Endometrial microvascular endothelial cells (primary cell): ENCODE results near the gene FUT1. TPM values are rescaled to one million over a fixed set of nuclear protein-coding genes. Genes with fewer than 3 reads are reported as not detected.
"Not testable (repeated sequence)": the region's sequence is repeated elsewhere in the genome, so short reads cannot be mapped to it uniquely, and the experiment has no call there.

Source experiments
- in situ Hi-C: cut with HindIII; loops from 2 replicates; pipeline ENCODE4 v1.10.0; 2017; ENCODE audit warnings: low sequenced_read_pairs, low pct_unique_long_range_greater_than_20kb; ENCODE audit errors: inconsistent ontology term
- total RNA-seq: library from RNA; depleted of rRNA; stranded (reverse); fragments of >200 nt; gene quantifications from one replicate; pipeline ENCODE4 v1.2.3, GENCODE V29; 2015; ENCODE audit errors: inconsistent ontology term

Gene FUT1
- total RNA-seq, 1 donor from 2014 or later, result 4.9 TPM

DNA sequence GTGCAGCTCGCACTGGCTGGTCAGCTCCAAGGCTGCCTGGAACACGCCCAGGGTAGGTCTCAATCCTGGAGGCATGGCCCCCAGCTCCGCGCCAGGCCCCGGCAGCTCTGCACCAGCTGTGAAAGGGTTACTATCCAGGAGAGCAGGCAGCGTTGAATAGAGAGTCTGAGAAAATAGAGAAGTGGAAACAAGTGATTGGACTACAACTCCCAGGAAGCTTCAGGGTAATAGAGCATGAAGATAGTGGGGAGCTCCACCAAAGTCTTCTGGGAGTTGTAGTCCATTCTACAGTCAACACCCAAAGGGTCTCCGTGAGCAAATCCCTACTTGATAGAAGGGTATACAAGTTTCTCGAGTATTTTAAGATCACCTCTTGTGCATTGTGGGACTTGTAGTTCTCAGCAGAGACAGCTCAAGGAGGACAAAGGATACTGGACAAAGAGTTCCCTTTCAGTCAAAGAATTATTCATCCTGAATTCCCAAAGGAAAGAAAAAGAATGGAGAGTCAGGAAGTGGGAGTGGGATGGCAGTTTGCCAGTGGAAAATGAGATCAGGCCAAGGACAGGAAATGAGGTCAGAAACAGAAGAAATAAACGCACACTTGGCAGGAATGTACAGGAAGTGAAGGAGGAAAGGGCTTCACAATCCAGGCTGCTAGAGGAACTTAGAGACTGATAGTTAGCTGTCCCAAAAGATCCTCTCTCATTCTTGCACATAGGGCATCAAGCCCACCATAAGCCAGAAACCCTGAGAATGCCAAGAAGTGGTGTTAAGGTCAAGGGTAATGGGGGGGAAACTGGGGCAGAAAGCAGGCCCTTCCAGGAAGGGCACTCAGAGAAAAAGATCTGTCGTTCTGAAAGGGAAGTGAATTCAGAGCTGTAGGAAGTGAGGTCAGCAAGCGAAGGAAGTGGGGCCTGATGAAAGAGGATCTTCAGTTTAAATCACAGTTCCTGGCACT, 27.4 kb downstream of the FUT1 start:
- in situ Hi-C loops, result no loop called here

- in situ Hi-C loops, result no loop called here
Measured at GRCh38 chr19:48722196-48722708, 30.2 kb downstream of the FUT1 start.

DNA sequence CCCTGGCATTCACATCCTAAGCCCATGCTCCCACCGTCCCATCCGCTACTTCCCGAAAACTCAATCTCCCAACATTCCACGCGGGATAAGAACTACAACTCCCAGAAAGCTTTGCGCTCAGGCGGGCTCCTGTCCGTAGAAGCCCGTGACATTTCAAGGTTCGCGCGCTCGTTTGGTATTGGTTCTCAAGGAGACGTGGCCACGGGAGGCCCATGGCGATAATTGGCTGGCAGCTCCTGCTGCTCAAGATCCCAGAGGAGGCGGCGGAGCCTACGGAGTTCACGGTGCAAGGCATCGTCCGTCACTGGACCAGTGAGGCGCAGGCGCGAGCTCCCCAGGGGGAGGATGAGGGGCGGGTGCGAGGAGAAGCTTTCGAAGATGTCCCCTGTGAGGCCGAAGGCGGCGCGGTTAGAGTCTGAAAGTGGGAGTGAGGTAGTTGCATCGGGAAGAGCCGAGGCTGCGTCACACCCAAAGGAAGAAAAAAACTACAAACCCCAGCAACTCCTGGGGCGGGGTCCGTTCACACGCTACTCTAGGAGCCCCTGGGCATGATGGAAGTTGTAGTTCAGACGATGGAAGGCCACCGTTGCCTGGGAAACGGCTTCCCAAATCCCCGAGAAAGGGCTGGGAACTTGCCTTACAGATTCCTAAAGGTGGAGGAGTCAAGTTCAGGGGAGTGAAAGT, 31.7 kb downstream of the FUT1 start:
- in situ Hi-C loops, result no loop called here

GRCh38 chr19:48720251-48720612, 32.2 kb downstream of the FUT1 start:
- in situ Hi-C loops, result no loop called here

DNA sequence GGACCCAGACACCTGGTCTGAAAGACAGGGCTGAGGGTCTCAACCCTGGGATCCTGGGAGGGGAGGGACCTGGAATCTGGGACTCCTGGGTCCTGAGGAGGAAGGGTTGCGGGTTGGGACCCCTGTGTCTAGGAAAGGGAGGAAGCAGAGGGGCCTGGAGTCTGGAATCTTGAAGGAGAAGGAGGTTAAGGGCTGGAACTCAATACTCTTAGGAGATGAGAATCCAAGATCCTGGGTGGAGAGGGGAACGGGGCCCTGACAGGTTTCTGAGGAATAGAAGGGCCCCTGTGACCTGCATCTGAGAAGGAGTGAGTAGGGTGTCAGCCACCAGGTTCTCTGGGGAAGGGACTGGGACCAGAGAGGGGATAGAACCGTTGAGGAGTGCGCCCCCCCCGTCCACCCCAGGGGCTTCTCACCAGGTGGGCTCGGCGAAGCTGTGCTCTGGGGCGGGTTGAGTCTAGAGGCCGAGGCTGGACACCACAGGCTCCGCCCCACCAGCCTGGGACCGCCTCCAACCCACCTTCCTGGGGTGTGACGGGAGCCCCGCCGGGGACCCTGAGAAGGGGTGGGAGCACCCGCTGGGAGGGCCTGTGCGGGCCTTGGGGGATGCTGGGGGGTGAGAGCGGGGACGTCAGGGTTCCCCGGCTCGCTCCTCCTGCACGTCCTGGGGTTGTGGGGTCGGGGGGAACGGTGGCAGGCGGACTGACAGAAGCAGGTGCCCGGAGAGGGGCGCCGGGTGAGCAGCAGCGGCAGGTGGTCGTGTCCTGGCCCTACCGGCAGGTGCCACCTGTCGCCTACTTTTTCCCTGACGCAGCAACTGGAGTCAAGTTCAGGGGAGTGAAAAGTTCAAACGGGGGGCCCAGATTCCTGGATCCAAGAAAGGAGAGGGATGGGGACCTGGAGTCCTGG, 32.9 kb downstream of the FUT1 start, which contains the start of gene MAMSTR:
Gene MAMSTR, minus strand, starts transcription at position 463 of the 909 bp plus-strand sequence. CDS start 694 bp downstream, outside the sequence.
- in situ Hi-C loops, result no loop called here

DNA sequence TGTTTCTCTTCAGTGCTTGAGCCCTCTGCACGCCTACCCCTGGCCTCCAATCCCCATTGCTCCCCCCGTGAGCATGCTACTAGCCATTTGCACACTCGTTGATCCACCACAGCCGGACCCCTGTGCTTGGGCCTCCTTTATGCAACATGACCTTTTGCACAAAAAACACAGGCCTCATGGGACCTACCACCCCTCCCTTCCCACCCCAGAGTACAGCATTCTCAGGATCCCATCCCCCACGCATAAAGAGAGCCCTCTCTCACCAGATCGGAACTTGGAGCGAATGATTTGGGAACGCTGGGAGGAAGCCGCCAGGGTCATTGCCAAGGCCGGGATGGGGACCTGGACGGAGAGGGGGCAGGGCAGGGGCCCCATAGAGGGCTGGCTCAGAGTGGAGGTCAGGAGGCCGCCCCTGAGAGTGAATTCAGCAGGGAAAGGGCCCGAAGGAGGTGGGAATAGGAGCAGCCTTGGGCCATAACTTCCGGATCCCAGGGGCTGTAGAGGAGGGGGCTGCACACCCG, 33.7 kb downstream of the FUT1 start:
- in situ Hi-C loops, result no loop called here

- in situ Hi-C loops, result not testable (repeated sequence)
Measured at GRCh38 chr19:48718106-48718505, 34.3 kb downstream of the FUT1 start.

GRCh38 chr19:48716562-48717291, 35.7 kb downstream of the FUT1 start:
- in situ Hi-C loops, result no loop called here

DNA sequence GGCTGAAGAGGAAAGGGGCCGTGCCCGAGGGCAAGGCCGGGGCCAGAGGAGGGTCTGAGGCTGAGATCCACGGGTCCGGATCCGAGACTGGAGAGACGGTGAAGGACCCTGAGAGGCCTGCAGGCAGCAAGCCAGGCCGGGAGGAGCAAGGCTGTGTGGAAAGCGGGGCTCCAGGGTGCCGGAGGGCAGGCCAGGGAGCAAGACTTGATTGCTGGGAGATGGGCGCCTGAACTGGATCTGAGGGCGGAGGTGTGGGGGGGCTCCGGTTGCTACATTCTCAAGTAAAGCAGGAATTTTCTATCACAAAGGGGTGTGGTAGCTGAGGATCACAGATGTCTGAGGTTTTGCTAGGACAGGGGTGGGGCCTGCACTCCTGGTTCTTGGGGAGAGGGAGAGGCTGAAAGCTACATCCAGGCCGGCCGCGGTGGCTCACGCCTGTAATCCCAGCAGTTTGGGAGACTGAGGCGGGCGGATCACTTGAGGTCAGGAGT, 36.7 kb downstream of the FUT1 start:
- in situ Hi-C loops, result no loop called here

DNA sequence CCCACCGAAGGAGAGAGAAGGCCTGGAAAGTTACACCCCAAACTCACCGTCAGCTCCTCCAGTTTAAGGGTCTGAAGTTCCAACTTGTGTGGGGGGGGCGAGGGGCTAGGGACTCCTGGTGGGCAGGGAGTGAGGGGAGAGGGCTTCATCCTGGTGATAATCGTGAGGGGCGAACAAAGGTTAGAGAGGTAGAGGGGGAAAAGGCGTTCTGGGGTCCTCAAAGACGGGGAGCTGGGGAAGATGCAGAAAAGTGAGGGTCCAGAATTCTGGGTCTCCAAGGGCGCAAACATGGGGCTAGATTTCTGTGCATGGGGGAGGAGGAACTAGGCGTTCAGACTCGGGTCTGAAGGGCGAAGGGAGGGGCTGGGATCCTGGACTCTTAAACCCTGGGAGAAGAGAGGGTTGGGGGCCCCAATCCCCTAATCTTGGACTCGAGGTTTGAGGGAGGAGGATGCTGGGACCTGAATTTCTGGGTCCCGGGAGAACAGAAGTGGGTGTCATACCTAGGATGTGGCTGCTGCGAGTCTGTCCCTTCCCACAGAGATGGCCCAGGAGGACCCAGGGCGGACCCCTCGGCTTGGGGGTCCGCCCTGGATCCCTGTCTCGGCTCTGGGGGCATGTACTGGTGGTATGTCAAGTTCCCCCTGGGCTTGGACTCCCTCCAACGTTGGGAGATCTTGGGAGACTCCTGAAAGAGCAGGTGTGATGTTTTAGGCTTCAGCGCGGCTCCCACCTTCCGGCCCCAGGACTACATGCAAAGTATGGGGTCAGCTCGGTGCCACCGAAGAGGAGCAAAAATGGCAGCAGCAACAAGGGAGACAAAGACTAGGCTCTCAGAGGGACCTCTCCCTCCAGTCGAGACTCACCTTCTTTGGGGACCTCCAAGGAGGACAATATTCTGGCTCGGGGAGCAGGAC, 37.4 kb downstream of the FUT1 start:
- in situ Hi-C loops, result no loop called here

DNA sequence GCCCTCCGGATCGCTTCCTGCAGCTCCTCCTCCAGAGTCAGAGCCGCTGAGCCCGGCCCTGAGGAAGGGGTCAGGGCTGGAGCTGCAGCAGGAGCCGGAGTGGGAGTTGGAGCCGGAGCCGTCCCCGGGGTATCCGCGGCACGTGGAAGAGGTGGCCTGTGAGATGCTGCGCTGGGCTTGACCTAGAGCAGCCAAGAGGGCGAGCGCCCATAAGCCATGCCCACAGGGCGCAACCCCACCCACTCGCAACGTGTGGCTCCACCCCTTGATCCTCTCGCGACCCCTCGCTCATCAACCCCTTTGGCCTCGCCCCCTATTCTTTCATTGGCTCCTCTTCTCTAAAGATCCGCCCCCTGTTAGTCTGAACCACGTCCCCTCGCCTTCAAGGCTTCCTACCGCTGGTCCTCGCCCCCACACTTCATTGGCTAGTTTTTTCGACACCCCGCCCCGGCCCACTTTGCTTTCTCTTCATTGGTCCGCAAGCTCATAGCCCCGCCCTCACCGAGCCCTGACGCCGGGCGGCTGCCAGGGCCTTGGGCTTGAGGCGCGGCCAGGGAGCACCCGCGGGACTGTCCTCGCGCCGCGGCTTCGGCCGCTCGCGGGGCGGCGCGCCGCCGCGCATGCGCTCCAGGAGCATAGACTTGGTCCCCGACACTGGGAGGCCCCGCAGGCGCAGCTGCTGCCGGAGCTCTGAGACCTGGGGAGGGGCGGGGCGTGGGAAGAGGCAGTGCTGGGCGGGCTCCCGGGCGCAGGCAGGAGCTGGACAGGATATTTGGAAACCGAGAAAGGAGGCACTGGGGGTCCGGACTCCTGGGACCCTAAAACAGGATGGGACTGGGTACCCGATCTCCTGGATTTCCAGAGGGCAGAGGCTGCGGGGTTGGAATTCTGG, 38.3 kb downstream of the FUT1 start:
- in situ Hi-C loops, result no loop called here

GRCh38 chr19:48713041-48713863, 39.2 kb downstream of the FUT1 start:
- in situ Hi-C loops, result no loop called here

- in situ Hi-C loops, result no loop called here
Measured at GRCh38 chr19:48711106-48711662, 41.3 kb downstream of the FUT1 start.

GRCh38 chr19:48708471-48708870, 44.0 kb downstream of the FUT1 start:
- in situ Hi-C loops, result no loop called here

- in situ Hi-C loops, result no loop called here
Measured at GRCh38 chr19:48705431-48705830, 47.0 kb downstream of the FUT1 start.
